OCI-LY1 (cell line): ENCODE measurements around the gene PACSIN1.

Experiments used
- EZH2 ChIP-seq: fragments of 200-600 bp; sonication (generic), shearing (Covaris generic); IDR thresholded peaks from 2 replicates; pipeline ENCODE4 v1.8.0; 2017; ENCODE audit warnings: borderline replicate concordance, mixed run types, mild to moderate bottlenecking, antibody characterized with exemption, low read length, moderate library complexity, mixed read lengths
- TF ChIP-seq, protein P1 (sequence below): fragments of 200-600 bp; sonication (generic), shearing (Covaris generic); IDR thresholded peaks from 2 replicates; pipeline ENCODE4 v1.5.1; 2017; ENCODE audit warnings: mild to moderate bottlenecking, antibody characterized with exemption, low read length, moderate library complexity, mixed read lengths

DNA sequence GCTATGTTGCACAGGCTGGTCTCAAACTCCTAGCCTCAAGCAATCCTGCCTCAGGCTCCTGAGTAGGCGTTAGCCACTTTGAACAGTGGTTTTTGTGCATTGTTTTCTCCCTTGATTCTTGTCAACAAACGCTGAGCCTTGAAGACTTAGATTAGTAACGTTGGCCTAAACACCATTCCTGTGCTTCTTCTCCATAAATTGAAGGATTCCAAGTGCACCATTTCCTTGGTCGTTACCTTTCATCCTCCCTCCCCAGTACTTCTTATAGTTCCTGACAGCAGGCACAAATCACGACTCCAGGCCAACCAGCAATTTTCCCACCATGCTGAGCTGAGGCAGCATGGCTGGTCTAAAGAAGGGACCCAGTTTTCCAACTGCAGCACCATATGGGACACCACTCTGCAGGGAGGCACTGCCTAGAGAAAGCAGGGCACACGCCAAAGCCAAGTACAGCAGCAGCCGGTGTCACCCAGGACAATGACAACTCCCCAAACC lies 49.0 kb upstream of the PACSIN1 start:
- TF ChIP-seq, protein P1, sequence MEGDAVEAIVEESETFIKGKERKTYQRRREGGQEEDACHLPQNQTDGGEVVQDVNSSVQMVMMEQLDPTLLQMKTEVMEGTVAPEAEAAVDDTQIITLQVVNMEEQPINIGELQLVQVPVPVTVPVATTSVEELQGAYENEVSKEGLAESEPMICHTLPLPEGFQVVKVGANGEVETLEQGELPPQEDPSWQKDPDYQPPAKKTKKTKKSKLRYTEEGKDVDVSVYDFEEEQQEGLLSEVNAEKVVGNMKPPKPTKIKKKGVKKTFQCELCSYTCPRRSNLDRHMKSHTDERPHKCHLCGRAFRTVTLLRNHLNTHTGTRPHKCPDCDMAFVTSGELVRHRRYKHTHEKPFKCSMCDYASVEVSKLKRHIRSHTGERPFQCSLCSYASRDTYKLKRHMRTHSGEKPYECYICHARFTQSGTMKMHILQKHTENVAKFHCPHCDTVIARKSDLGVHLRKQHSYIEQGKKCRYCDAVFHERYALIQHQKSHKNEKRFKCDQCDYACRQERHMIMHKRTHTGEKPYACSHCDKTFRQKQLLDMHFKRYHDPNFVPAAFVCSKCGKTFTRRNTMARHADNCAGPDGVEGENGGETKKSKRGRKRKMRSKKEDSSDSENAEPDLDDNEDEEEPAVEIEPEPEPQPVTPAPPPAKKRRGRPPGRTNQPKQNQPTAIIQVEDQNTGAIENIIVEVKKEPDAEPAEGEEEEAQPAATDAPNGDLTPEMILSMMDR, result no peak
- TF ChIP-seq EZH2, result no peak
